HepG2 (cell line): ENCODE measurements around the gene HRG. TPM values are rescaled to one million over a fixed set of nuclear protein-coding genes. Genes with fewer than 3 reads are reported as not detected.

Experiments
- NFIC ChIP-seq: IDR thresholded peaks from 2 replicates; pipeline ENCODE4 v1.6.1; 2012; ENCODE audit warnings: mild to moderate bottlenecking, low read length, inconsistent platforms
- NFKBIZ ChIP-seq: IDR thresholded peaks from 2 replicates; pipeline ENCODE4 v1.6.1; 2018; ENCODE audit warnings: missing genetic modification reagents, missing compliant biosample characterization
- NR2C2 ChIP-seq: sonication (generic); formaldehyde crosslinking; IDR thresholded peaks from 2 replicates; pipeline ENCODE4 v1.4.0; 2020; ENCODE audit warnings: missing genetic modification reagents, mild to moderate bottlenecking, moderate library complexity, borderline replicate concordance
- PAF1 ChIP-seq: IDR thresholded peaks from 2 replicates; pipeline ENCODE4 v1.6.1; 2016; ENCODE audit warnings: missing genetic modification reagents, missing compliant biosample characterization
- POGZ ChIP-seq: sonication (generic); formaldehyde crosslinking; IDR thresholded peaks from 2 replicates; pipeline ENCODE4 v1.4.0; 2020; ENCODE audit warnings: mild to moderate bottlenecking, missing genetic modification reagents
- POLR2A ChIP-seq, 2 experiments: IDR thresholded peaks; 2 replicates each; pipeline ENCODE4 v1.6.1; 2011; ENCODE audit warnings: low read depth in 2 of 2, low read length in 2 of 2, mild to moderate bottlenecking in 1 of 2, moderate library complexity in 1 of 2; ENCODE audit not compliant: insufficient read depth in 1 of 2
- POLR2AphosphoS5 ChIP-seq: IDR thresholded peaks from 2 replicates; pipeline ENCODE4 v1.6.1; 2012; ENCODE audit warnings: low read depth, low read length
- SSRP1 ChIP-seq: IDR thresholded peaks from 2 replicates; pipeline ENCODE4 v1.6.1; 2016; ENCODE audit warnings: control low read depth
- USF2 ChIP-seq, 2 experiments: sonication (generic) in 1 of 2; formaldehyde crosslinking in 1 of 2; IDR thresholded peaks; 2 replicates each; pipeline versions ENCODE4 v1.5.1 to v1.6.1; 2011 to 2020; ENCODE audit warnings: borderline replicate concordance in 1 of 2, low read depth in 1 of 2, low read length in 1 of 2, mild to moderate bottlenecking in 1 of 2, missing genetic modification reagents in 1 of 2, moderate library complexity in 1 of 2
- YY1 ChIP-seq: IDR thresholded peaks from 2 replicates; pipeline ENCODE4 v1.6.1; 2011; ENCODE audit warnings: low read length, low read depth, moderate library complexity, mild to moderate bottlenecking; ENCODE audit not compliant: insufficient read depth, insufficient replicate concordance
- ZFP41 ChIP-seq: sonication (generic); formaldehyde crosslinking; IDR thresholded peaks from 2 replicates; pipeline ENCODE4 v1.4.0; 2020; ENCODE audit warnings: mild to moderate bottlenecking, missing genetic modification reagents, borderline replicate concordance
- polyA plus RNA-seq, 8 experiments: library from polyadenylated mRNA; depleted of rRNA in 3 of 8; stranded (reverse) in 7 of 8; unstranded in 1 of 8; fragments of >200 nt; fragmentation: Illumina TruSeq in 4 of 8; extraction: Trizol in 4 of 8; gene quantifications; 2 replicates each; pipeline versions ENCODE4 v1.2.1 to v1.2.3, GENCODE V29; 2011 to 2016; ENCODE audit warnings: low read depth in 4 of 8, missing spikeins in 1 of 8, mixed read lengths in 1 of 8; ENCODE audit not compliant: insufficient read depth in 1 of 8
- total RNA-seq, 5 experiments: library from RNA; depleted of rRNA; stranded (reverse); fragments of >200 nt; fragmentation: Illumina TruSeq; extraction: Trizol; gene quantifications; 2 replicates each; pipeline ENCODE4 v1.2.3, GENCODE V29; 2016; ENCODE audit warnings: low read depth in 1 of 5
- TF ChIP-seq, protein P1 (sequence below), 2 experiments: IDR thresholded peaks; 2 replicates each; pipeline ENCODE4 v1.6.1; 2011 to 2012; ENCODE audit warnings: low read length in 2 of 2, borderline replicate concordance in 1 of 2, low read depth in 1 of 2, mild to moderate bottlenecking in 1 of 2, moderate library complexity in 1 of 2
- TF ChIP-seq, protein P2 (sequence below): IDR thresholded peaks from 2 replicates; pipeline ENCODE4 v1.6.1; 2016; ENCODE audit warnings: mild to moderate bottlenecking

Gene HRG
- total and polyA plus RNA-seq, 2 of the 13 experiments (the other 11 are each of a cell fraction or from before 2014, with no cell fraction given), result 0.09 to 0.11 TPM

DNA sequence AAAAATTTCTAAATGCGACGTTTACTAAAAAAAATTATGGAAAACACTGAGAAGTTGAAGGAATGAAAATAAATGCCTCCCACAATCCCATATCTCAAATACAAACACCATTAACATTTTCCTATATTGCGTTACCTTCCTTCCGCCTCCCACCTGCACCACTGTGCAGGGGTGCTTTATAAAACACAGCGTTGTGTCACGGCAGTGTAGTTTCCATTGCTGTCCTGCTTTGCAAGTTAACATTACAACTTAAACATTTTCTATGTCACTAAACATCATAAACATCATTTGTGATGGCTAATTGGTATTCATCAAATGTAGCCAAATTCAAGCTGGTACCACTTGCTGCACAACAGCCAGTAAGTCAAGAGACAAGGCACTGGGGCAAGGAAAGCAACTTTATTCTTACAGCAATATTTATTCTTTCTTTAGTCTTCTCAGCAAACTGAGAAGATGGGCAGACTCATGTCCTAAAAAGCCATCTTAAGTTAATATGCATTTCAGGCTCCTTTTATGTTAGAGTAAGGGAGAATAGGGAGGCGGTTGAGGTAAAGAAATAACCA is 37.9 kb upstream of the HRG start (continued):
- TF ChIP-seq YY1, result no peak
- no peak for TF ChIP-seq USF2 (IDR thresholded peaks at IDR 0.05; ENCODE audit: low read depth, low read length)
- TF ChIP-seq USF2 (CRISPR knock-in tag; IDR thresholded peaks at IDR 0.05; ENCODE audit: borderline replicate concordance), result no peak
- TF ChIP-seq, protein P1, sequence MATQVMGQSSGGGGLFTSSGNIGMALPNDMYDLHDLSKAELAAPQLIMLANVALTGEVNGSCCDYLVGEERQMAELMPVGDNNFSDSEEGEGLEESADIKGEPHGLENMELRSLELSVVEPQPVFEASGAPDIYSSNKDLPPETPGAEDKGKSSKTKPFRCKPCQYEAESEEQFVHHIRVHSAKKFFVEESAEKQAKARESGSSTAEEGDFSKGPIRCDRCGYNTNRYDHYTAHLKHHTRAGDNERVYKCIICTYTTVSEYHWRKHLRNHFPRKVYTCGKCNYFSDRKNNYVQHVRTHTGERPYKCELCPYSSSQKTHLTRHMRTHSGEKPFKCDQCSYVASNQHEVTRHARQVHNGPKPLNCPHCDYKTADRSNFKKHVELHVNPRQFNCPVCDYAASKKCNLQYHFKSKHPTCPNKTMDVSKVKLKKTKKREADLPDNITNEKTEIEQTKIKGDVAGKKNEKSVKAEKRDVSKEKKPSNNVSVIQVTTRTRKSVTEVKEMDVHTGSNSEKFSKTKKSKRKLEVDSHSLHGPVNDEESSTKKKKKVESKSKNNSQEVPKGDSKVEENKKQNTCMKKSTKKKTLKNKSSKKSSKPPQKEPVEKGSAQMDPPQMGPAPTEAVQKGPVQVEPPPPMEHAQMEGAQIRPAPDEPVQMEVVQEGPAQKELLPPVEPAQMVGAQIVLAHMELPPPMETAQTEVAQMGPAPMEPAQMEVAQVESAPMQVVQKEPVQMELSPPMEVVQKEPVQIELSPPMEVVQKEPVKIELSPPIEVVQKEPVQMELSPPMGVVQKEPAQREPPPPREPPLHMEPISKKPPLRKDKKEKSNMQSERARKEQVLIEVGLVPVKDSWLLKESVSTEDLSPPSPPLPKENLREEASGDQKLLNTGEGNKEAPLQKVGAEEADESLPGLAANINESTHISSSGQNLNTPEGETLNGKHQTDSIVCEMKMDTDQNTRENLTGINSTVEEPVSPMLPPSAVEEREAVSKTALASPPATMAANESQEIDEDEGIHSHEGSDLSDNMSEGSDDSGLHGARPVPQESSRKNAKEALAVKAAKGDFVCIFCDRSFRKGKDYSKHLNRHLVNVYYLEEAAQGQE (IDR thresholded peaks at IDR 0.05; ENCODE audit: borderline replicate concordance in 1 of 2, low read depth in 1 of 2, low read length in 2 of 2), result no peak
- no peak for TF ChIP-seq NFKBIZ (CRISPR knock-in tag)
- peak in 1 of 2 experiments; percentile 42; a peak in 1 of 4 replicates for TF ChIP-seq POLR2A (IDR thresholded peaks at IDR 0.05; ENCODE audit: insufficient read depth in 1 of 2, low read depth in 2 of 2, low read length in 2 of 2)
- TF ChIP-seq POLR2AphosphoS5, result peak; percentile 69
- peak; percentile 73 for TF ChIP-seq PAF1 (CRISPR knock-in tag)
- TF ChIP-seq SSRP1, result peak; percentile 33; the same call in 1 of the 2 replicates
- TF ChIP-seq, protein P2, sequence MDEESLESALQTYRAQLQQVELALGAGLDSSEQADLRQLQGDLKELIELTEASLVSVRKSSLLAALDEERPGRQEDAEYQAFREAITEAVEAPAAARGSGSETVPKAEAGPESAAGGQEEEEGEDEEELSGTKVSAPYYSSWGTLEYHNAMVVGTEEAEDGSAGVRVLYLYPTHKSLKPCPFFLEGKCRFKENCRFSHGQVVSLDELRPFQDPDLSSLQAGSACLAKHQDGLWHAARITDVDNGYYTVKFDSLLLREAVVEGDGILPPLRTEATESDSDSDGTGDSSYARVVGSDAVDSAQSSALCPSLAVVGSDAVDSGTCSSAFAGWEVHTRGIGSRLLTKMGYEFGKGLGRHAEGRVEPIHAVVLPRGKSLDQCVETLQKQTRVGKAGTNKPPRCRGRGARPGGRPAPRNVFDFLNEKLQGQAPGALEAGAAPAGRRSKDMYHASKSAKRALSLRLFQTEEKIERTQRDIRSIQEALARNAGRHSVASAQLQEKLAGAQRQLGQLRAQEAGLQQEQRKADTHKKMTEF (CRISPR knock-in tag), result no peak
- TF ChIP-seq NR2C2 (CRISPR knock-in tag), result no peak
- no peak for TF ChIP-seq ZFP41 (CRISPR knock-in tag)
- TF ChIP-seq NFIC, result peak; percentile 55; the same call in 1 of the 2 replicates
- TF ChIP-seq POGZ (CRISPR knock-in tag), result no peak
